Eye (tissue), 1 donor: ENCODE data around the gene SEMA6D.

Experiments used
- DNase-seq: peaks from one replicate; pipeline ENCODE4 v3.0.0-alpha.2; 2015

The SEMA6D gene

DNA sequence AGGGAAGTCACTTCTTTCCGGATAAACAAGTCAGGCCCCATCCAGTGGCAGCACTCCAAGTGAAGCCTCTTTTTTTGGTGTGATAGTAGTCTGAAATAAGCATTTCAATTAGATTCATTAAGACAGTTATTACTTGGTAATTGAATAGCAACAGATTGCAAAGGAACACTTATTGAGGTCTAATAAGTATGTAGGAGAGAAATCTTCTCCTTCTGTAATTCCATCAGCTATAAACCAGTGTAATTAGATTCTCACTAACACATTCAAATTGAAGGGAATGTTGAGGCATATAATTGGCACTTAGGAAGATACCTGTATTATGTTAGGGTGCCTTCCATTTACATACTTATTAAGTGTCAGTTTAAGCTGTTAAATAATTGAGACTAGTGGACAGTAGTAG is 73.9 kb downstream of the SEMA6D start:
- no peak for DNase-seq

DNA sequence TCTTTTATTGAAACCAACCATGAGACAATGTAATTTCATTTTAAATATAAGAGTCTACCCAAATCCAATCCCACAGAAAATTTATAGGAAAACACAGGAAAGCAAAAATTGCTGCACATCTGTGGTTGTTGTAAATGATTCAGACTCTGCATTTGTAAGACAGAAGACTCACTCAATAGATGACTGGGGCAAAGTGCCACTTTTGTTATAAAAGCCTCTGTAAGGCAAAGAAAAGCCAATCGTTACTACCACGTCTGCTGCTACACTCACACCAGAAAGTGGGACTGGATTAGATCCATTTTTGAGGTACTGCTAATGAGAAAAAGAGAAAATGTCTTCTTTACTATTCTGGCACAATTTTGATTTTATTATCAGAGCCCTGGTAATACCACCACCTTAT is 74.9 kb downstream of the SEMA6D start:
- no peak for DNase-seq

DNA sequence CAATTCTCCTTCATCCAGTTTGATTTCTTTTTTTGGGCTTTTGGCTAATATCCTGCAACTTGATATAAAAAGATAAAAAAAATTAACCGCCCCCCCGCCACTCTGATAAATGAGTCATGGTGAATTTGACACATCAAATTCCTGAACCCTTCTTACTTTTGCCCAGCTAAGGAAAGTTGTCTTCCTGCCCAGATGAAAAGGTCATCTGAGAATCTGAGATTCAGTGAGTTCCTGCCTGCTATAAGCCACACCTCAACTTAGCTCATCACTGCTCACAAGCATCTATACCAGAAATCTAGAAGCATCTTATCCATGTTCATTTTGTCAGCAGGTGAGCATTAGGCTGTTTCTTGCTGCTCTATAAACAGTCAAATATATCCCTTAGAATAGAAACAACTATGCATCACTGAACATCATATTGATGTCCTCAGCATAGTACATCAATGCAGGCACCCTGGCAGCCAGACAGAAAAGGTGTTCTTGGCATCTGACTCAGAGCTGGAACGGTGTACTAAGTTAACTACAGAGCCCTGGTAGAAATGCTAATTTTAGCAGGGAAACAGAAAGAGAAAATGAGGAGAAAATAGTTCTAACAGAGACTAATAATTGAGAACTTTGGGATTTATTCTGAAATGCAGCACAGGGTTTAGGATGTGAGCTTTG is 77.1 kb downstream of the SEMA6D start:
- no peak for DNase-seq

DNA sequence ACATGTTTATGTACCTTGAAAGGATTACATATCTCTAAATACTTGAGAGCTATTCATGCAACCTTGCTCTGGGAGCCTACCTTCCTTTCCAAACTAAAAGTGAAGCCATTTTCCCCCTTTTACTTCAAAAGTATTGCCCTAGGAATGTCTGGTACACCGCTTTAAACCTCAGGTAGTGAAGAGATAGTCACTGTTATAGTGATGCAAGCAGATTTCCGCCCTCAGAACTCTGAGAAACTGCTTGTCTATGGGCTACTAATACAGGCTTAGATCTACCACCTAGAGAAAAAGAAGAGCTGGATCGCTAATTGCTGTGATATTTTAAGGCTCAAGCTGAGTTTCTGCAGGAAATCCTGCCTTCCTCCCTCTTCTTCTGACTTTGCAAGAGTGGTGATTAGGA is 78.6 kb downstream of the SEMA6D start:
- no peak for DNase-seq

DNA sequence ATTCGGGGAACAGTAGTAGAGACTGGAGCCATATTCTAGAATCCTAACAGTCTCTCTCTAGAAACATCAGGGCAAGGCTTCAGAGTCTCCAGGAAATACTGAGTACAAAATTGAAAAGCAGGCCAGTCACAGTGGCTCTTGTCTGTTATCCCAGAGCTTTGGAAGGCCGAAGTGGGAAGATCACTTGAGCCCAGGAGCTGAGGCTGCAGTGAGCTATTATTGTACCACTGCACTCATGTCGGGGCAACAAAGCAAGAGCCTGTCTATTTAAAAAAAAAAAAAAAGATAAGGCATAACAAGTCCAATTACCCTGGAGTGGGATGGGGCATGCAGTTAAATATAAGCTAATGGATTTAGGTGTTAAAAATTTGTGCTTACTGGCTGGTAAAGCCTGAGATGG is 79.0 kb downstream of the SEMA6D start:
- DNase-seq, result no peak

DNA sequence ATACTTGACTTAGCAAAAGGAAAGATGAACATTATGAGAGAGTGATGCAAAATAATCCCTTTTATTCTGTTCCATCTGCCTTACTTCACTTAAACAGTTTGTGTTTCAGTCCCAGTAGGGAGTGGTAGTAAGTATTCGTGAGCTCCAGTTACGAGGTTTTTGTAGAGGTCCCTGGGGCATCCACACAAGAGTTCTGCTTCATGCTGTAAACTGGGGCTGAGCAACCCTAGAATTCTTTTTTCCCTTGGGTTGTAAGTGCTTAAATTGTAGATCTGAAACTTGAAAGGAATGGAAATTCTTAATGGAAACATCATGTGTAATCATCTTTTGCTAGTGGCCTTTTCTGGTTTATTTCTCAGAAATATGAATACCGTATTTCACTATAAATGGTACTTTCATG is 79.5 kb downstream of the SEMA6D start:
- DNase-seq, result peak; percentile 32

DNA sequence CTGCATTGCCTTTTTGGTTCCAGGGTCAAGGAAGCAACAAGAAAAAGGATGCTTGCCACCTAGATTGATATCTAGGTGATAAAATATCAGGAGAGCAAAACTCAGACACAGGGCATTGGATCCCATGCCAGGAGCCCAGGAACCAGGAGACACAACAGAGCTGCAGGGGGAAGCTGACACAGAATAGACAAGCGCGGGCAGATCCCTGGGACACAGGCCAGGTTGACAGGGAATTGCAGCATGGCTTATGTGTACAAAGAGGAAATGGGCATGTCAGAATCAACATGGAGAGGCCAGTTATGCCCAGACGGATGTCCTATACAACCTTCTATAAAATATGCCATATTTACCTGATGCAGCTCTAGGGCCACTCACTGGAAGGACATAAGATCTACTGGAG is 84.2 kb downstream of the SEMA6D start:
- no peak for DNase-seq

DNA sequence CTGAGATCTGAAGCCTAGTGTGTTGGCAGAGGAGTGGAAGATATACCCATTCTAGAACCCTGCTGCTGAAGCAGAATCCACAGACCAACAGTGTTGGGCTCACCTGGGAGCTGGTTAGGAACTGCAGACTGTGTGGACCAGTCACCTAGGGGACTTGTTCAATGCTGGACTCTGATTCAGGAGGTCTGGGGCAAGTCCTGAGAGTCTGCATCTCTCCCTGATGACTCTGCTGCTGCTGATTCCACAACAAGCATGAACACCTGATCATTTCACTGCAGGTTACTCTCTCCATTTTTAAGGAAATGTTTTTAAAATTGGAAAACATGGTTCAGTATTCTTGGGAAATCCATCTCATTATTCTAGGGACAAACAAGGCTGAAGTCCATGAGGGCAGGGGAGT is 84.9 kb downstream of the SEMA6D start:
- DNase-seq, result no peak

DNA sequence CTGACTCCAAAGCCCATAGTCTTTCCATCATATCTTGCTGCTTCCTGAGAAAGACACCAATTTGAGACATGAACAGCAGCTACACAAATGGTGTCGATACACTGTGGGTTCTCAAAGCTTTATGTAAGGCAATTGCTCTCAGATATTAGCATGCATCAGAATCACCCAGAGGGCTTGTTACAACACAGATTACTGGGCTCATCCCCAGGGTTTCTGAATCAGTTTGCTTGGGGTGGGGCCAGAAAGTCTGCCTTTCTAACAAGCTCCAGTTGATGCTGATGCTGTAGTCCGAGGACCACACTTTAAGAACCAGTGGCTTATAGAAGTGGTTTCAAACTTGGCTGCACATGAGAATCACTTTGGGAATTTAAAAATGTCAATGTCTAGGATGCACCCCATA is 86.5 kb downstream of the SEMA6D start:
- no peak for DNase-seq

DNA sequence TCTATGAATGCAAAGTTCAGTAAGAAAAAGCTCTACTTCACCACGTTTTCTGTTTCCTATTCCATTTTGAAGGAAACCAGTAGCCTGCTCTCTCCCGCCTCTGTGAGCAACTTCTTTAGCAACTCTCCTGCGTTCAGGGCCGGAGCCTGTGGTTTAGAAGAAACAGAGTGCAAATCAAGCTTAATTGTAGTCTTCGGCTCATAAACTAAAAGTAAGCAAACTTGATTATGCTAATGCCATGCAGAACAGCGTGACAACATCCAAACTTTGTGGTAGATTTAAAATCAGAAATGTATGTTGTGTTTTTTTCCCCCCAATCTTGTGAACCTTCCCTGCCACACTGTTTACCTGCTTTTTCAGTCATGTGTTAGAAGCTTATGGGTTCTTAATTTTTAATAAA is 87.4 kb downstream of the SEMA6D start:
- DNase-seq, result no peak

DNA sequence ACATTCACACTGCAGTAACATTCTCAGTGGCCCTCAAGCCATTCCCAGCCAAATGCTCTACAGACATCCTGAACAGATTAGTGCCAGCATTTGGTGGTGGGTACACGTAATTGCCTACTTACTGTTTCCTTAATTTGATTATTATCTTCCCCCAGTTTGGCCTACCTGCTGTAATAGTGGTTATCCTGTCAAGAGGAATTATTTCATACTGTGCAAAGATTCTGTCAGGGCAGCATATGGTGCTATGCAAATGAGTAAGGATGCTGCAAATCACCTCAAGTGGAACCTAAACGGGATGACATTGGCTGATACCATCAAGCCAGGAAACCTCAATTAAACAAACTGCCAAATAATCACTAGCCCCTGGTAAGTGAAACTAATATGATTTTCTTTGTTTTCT is 88.7 kb downstream of the SEMA6D start:
- peak; percentile 61 for DNase-seq

DNA sequence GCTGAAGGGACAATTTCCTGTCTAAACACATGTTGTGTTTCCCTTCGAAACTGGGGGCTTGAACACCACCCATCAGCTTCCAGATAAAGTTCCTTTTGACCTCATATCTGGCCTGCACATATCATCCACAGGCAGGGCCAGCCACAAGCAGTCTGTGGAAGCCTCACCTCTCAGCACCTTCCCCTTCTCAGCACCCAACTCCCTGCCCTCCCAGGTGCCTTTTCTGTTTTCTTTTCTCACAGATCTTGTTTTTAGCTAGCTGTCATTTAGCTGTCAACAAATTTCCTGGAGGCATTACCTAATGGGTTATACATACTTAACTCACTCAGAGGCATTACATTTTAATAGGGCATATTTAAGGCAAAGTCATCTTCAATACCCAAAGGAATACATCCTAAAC is 93.9 kb downstream of the SEMA6D start:
- DNase-seq, result no peak

DNA sequence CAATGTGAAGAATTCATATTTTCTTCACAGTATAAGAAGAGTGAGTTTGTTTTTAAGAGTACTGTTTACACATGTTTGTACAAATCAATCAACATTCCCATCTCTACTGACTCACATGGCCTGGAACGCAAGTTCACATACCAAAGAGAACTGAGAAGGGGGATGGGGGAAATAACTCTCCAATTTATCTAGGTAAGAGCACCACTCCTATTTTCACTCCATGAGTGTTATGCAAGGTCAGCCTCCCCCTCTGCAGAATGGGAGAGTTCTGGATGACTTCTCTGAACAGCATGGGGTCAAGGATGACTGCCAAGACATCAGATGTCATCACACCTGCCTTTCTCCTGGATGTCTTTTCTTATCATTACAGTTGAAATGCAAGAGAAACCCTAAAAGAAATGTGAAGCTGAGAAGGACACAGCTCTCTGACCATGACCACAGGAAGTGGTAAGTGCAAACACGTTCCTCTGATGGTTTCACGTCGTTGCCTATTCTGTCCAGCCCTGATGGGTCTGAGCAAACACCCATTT is 95.2 kb downstream of the SEMA6D start:
- no peak for DNase-seq

DNA sequence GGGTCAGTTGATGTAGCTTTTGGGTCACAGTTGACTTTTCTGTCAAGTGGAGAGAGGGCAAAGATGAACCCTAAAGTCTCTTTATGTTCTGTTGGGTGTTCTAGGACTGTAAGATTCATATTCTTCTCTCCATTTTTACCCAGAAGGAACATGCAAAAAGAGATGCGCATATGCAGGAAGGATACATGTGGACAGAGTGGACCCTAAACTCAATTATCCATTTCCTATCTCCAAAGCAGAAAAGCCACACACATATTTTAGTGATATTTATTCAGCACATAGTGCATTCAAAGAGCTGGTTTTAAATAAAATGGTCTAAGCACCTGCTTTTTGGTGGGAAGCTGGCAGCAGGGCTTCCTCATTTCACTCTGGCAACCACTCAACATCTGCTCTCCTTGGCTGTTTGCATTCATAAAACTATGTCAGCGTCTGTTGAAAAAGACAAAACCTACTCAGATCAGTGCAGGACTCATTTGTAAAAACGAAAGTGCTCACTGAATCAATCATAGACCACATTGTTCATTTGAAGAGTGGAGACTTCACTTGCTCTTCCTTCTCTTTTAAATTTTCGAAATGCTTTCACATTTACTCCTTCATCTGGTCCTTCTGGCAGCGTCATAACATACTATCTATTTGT is 96.6 kb downstream of the SEMA6D start:
- DNase-seq, result no peak

DNA sequence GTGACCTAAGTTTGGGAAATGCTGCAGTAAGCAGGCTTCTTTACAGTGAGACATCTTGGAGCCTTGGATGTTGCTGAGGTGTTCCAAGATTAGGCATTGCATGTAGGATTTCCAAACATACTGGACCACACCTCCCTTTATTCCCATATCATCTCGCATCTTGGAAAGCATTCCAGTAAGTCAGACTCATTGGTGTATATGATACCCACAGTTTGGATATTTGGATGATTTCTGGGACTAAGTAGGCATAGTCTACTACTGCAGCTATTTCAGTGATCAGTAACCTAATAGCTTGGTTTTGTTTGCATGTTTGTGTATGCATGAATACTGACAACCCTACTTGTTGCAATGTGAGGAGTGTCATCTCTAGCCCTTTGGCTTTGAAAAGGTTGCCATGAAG is 97.3 kb downstream of the SEMA6D start:
- no peak for DNase-seq

DNA sequence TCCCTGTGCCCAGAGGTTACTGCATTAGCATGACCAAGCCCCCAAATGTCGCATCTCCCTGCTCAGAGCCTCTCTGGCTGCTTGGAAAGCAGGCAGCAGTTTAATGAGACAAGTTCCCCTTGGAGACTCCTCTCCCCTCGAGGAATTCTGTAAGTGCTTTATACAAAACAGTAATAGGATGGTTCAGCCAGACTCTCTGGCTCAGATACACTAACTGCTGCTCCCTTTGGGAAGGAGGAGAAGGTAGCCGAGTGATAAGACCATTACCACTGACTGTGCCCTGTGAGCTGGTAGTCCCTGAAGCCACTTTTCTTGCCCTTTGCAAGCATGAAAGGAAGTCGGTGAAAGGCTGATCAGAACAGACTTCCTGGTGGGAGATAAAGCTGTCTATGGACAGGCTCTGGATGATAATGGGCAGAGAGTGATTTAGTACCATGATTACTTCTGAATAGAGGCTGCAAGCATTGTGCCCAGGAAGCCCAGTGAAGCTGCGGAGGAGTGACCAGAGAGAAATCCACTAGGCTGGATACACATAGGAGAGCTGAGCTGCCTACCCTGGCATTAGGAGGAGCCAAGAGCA is 100.8 kb downstream of the SEMA6D start:
- peak; percentile 73 for DNase-seq

DNA sequence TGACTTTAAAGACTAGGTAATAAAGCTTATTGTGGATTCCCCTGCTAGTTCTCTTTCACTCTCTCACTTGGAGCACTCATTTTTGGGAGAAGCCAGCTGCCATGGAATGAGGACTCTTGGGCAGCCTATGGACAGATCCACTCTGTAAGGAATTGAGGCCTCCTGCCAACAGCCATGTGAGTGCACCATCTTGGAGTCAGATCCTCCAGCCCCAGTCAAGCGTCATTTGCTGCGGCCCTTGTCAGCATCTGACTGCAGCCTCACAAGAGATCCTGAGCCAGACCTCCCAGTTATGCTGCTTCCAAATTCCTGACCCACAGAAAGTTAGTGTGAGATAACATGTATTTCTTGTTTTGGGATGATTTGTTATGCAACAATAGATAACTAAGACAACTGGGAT is 101.9 kb downstream of the SEMA6D start:
- no peak for DNase-seq

DNA sequence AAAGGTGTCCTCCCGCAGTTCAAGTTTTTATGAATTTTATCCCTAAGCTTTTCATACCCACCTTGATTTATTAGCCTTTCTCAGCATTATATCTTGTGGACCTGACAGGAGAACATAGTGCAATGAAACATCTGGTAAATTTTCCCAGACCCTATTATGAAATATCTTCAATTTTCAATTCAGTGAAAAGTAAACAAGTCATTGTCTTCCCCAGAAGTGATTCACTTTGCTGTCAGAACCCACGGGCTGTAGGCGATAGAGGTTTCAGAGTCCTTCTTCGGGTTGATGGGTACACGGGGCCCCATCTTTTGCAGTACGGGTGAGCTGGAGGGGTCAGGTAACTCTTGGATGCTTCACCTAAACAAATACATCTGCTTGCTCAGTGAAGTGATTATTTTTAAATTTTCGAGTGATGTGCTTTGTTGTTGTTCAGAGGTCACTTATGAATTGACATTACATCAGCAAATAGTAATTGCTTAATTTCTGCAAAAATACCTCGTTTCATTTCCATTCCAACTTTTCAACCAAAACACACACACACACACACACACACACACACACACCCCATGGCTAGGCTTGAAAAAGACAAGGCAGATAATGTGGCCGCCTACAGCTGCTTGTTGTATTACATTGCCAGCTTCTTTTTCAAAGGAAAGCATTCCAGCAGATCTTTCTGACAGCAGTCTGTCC is 102.9 kb downstream of the SEMA6D start:
- DNase-seq, result peak; percentile 41

DNA sequence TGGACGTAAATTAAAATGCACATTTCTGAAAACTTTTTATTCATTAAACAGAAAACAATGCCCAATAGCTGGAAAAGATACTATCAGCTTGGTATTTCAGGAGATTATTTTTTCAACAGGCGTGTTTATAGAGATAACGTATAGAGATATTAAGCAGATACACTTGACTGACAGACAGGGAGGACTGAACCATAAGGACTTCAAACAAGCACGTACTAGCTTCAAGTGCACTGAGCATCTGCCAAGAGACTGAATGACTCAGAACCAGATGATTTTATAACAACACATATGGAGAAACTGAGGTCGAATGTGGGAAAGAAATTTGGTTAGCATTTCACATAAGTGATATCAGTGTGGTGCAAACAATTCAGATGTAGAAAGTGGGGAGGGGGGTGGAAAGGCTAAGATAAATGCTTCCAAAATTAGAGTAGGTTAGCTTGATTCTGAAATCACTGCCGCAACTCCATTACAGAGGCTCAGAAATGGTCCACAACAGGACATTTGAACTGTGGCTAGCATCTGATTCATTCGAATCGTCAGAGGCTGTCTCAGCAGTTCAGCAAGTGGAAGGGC is 103.5 kb downstream of the SEMA6D start:
- no peak for DNase-seq

DNA sequence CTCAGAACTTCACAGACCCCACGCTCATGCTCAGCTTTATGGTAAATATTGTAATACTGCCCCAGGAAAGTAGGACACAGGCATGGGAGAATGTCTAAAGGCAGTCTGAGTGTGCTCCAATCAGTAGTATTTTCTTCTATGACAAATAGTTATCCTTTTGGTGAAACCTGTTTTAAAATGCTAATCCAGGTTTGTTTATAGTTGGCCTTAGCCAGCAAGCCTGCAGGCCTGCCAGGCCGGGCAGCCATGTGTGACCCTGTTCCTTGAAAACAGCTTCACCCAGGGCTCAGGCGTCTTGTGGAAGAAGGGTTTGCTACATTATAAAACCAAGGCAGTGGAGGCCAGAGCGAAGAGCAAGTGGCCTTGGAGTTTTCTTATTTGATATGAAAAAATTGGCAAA is 104.7 kb downstream of the SEMA6D start:
- DNase-seq, result no peak
